GM12878 (cell line): ENCODE results near the gene ONECUT2. TPM values are rescaled to one million over a fixed set of nuclear protein-coding genes. Genes with fewer than 3 reads are reported as not detected.

Experiments
- ATAC-seq: fragments of 200-7000 bp; cut with Tn5 transposase; 3 replicates; pipeline ENCODE4 v1.9.1; 2020; ENCODE audit warnings: mild to moderate bottlenecking, moderate library complexity
- BruUV-seq: library from RNA; stranded (reverse); fragments of 400-500 nt; replicated peaks from 2 replicates; lab custom pipeline; 2021; lab: Mats Ljungman, UMichigan
- CTCF ChIA-PET: fragments of 300-600 bp; sonication (Branson Sonifier 250); formaldehyde crosslinking; extraction: SDS; loops from one replicate; lab custom pipeline; 2021; ENCODE audit warnings: inconsistent platforms; lab: Yijun Ruan, JAX
- POLR2A ChIA-PET: fragments of 350-600 bp; formaldehyde crosslinking; extraction: SDS; loops from one replicate; lab custom pipeline; 2021; ENCODE audit warnings: inconsistent platforms; lab: Charles Lee
- RAD21 ChIA-PET: fragments of 300-600 bp; sonication (Branson Sonifier 250); formaldehyde crosslinking; loops from one replicate; lab custom pipeline; 2023; ENCODE audit warnings: antibody characterized with exemption; ENCODE audit not compliant: unreplicated experiment; lab: Charles Lee
- SMC1A ChIA-PET: fragments of 300-600 bp; sonication (Branson Sonifier 250); formaldehyde crosslinking; loops from one replicate; lab custom pipeline; 2023; ENCODE audit not compliant: unreplicated experiment, uncharacterized antibody; lab: Charles Lee
- DNase-seq: peaks from one replicate; pipeline ENCODE4 v3.0.0-alpha.2; 2011; ENCODE audit warnings: low read depth, low spot score
- FAIRE-seq: peaks from 3 replicates; lab custom pipeline; 2011; peaks lifted over from hg19 to GRCh38; lab: Jason Lieb, UNC
- H2AFZ ChIP-seq: 2 replicates; pipeline ENCODE4 v1.6.0; 2011; ENCODE audit warnings: low read depth, low read length, control low read depth; ENCODE audit not compliant: control insufficient read depth
- H3K27ac ChIP-seq: 2 replicates; pipeline ENCODE4 v1.5.1; 2011; ENCODE audit warnings: control low read depth; ENCODE audit not compliant: control insufficient read depth, insufficient read depth
- H3K27me3 ChIP-seq, 2 experiments: replicated peaks in 1 of 2; 2 replicates each; pipeline versions ENCODE4 v1.6.0 to v1.6.1; 2011; ENCODE audit warnings: low read length in 1 of 2; ENCODE audit not compliant: control insufficient read depth in 2 of 2, insufficient read depth in 2 of 2
- H3K36me3 ChIP-seq, 2 experiments: 2 replicates each; pipeline ENCODE4 v1.5.1; 2011; ENCODE audit warnings: low read length in 1 of 2; ENCODE audit not compliant: control insufficient read depth in 2 of 2, insufficient read depth in 2 of 2
- H3K4me1 ChIP-seq: 2 replicates; pipeline ENCODE4 v1.6.1; 2011; ENCODE audit warnings: mild to moderate bottlenecking, low read length, moderate library complexity, mixed read lengths; ENCODE audit not compliant: control insufficient read depth, insufficient read depth
- H3K4me2 ChIP-seq: 2 replicates; pipeline ENCODE4 v1.6.0; 2011; ENCODE audit warnings: control low read depth; ENCODE audit not compliant: control insufficient read depth, insufficient read depth
- H3K4me3 ChIP-seq: fragments of 200-600 bp; sonication (generic); 2 replicates; pipeline ENCODE4 v1.5.1; 2016
- H3K79me2 ChIP-seq: 2 replicates; pipeline ENCODE4 v1.6.0; 2011; ENCODE audit warnings: low read length; ENCODE audit not compliant: control insufficient read depth, insufficient read depth
- H3K9ac ChIP-seq: 2 replicates; pipeline ENCODE4 v1.8.0; 2011; ENCODE audit warnings: low read length, control low read depth, mixed read lengths; ENCODE audit not compliant: control insufficient read depth, insufficient read depth
- H3K9me3 ChIP-seq: replicated peaks from 3 replicates; pipeline ENCODE4 v1.5.1; 2011; ENCODE audit warnings: mild to moderate bottlenecking, low read length; ENCODE audit not compliant: control insufficient read depth, insufficient read depth
- H4K20me1 ChIP-seq: 2 replicates; pipeline ENCODE4 v1.6.0; 2011; ENCODE audit not compliant: control insufficient read depth, insufficient read depth
- BACH1 ChIP-seq: fragments of 450-650 bp; IDR thresholded peaks from 2 replicates; pipeline ENCODE4 v1.6.1; 2017; ENCODE audit warnings: mild to moderate bottlenecking, borderline replicate concordance
- GATAD2B ChIP-seq: fragments of 450-650 bp; conservative IDR thresholded peaks from 2 replicates; pipeline ENCODE4 v1.6.1; 2017; ENCODE audit warnings: low read depth, mild to moderate bottlenecking, moderate library complexity
- MXI1 ChIP-seq: fragments of 150-350 bp; IDR thresholded peaks from 2 replicates; pipeline ENCODE4 v1.6.1; 2011; ENCODE audit warnings: low read depth, mild to moderate bottlenecking, inconsistent platforms, low read length, improper control_type of control experiment
- SIN3A ChIP-seq: IDR thresholded peaks from 2 replicates; pipeline ENCODE4 v1.6.1; 2012; ENCODE audit warnings: low read depth, low read length, improper control_type of control experiment
- SUPT20H ChIP-seq: IDR thresholded peaks from 2 replicates; pipeline ENCODE4 v1.6.1; 2011; ENCODE audit warnings: low read depth, mild to moderate bottlenecking, low read length, moderate library complexity, borderline replicate concordance; ENCODE audit not compliant: control insufficient read depth
- USF2 ChIP-seq: IDR thresholded peaks from 2 replicates; pipeline ENCODE4 v1.6.1; 2011; ENCODE audit warnings: low read depth, low read length, improper control_type of control experiment, borderline replicate concordance
- WGBS: methylation state at CpG from one replicate; pipeline ENCODE4 v1.1.6; 2016; ENCODE audit warnings: low lambda C conversion rate; ENCODE audit not compliant: insufficient replicate concordance, insufficient coverage; ENCODE audit errors: missing lambda C conversion rate; 5-methylcytosine and 5-hydroxymethylcytosine counted together
- in situ Hi-C: fragments of 300-500 bp; cut with MboI; formaldehyde crosslinking; loops from 9 replicates; pipeline ENCODE4 v1.14.3; 2018; ENCODE audit warnings: mixed read lengths
- intact Hi-C: fragments of 100-400 bp; cut with micrococcal nuclease; formaldehyde crosslinking; loops from one replicate; pipeline ENCODE4 v1.14.2; 2022; ENCODE audit not compliant: unreplicated experiment
- polyA plus RNA-seq, 11 experiments: library from polyadenylated mRNA; depleted of rRNA in 4 of 11; unstranded in 6 of 11; stranded (reverse) in 5 of 11; fragments of >200 nt; fragmentation: Nextera tagmentation in 4 of 11; fragmentation: Illumina TruSeq in 1 of 11; extraction: Ambion mirVana in 4 of 11; extraction: Trizol in 1 of 11; gene quantifications; 1 replicate in 1 of 11; 2 replicates in 10 of 11; pipeline versions ENCODE4 v1.2.1 to v1.2.3, GENCODE V29; 2011 to 2016; ENCODE audit warnings: inconsistent platforms in 2 of 11, missing spikeins in 2 of 11, low read depth in 1 of 11
- total RNA-seq, 4 experiments: library from RNA; depleted of rRNA in 3 of 4; stranded (reverse); fragments of >200 nt in 3 of 4; fragmentation: Illumina TruSeq in 1 of 4; extraction: Trizol in 1 of 4; gene quantifications; 2 replicates each; pipeline versions ENCODE4 v1.2.1 to v1.2.3, GENCODE V29; 2013 to 2021

Gene ONECUT2
- total and polyA plus RNA-seq, 10 of the 15 experiments (the other 5 are each of a cell fraction or from before 2014, with no cell fraction given) = 0.01 to 0.03 TPM; not detected in 8

- no peak overlapping the region for H3K27ac ChIP-seq
- H3K4me2 ChIP-seq = no peak overlapping the region
- no TSS peak for BruUV-seq
- H3K36me3 ChIP-seq = no peaks in the 10 kb centered on the region
- no peak overlapping the region for H3K9ac ChIP-seq
- intact Hi-C loops (no loop called here), in situ Hi-C loops (no loop called here)
- ATAC-seq = no peak
- TF ChIP-seq USF2 = no peak
- no peak for TF ChIP-seq SUPT20H
- no peak for TF ChIP-seq BACH1
- TF ChIP-seq MXI1 = no peak
- ChIA-PET POLR2A (no interaction called here), RAD21 (no interaction called here), CTCF (interaction anchor here (1.7 kb wide), 1 partner anchor 26 kb away, joined by 3 read pairs; no protein-coding TSS in a partner anchor), SMC1A (interaction anchor here (1.0 to 1.1 kb wide), 3 partner anchors 8 to 17 kb away, joined by 3 read pairs; no protein-coding TSS in a partner anchor)
- H3K4me1 ChIP-seq = no peaks in the 10 kb centered on the region
- no peaks in the 10 kb centered on the region for H3K79me2 ChIP-seq
- DNase-seq = no peak
- no peak overlapping the region for H2AFZ ChIP-seq
- no peak for FAIRE-seq
- no peaks in the 10 kb centered on the region for H3K9me3 ChIP-seq
- H3K4me3 ChIP-seq = no peak overlapping the region
- H4K20me1 ChIP-seq = no peaks in the 10 kb centered on the region
- no peaks in the 10 kb centered on the region; a peak in 2 of 4 replicates for H3K27me3 ChIP-seq
- WGBS = 54% methylated on average over 8 of the region's 9 CpGs
Measured at GRCh38 chr18:57502624-57503023, 67.5 kb downstream of the ONECUT2 start.

DNA sequence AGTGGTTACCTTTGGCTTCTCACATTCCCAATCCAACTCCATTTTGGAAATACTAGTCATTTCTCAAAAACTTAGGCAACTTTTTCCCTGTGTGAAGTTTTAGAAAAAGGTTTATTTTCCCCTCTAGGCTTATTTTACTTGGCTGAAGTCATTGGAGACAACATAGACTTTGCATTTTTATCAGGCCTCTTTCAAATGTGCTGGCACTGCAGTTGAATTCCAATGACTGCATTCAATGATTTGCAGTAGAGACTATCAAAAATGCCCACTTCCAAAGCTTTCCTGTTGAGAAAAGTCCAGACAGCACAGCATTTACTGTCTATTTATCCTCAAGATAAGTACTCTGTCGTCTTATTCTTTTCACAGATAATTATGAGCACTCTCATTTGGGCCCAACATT is 70.1 kb downstream of the ONECUT2 start:
- ChIA-PET RAD21 (no interaction called here), SMC1A (interaction anchor here (0.8 kb wide), 1 partner anchor 39 kb away, joined by 3 read pairs; no protein-coding TSS in a partner anchor), POLR2A (no interaction called here), CTCF (no interaction called here)
- TF ChIP-seq GATAD2B = no peak
- TF ChIP-seq SIN3A = no peak
- in situ Hi-C loops = no loop called here
- ATAC-seq (no peak), FAIRE-seq (no peak), DNase-seq (no peak)
- no peak overlapping the region for H3K9ac ChIP-seq
- BruUV-seq = no TSS peak
- H3K79me2 ChIP-seq = no peaks in the 10 kb centered on the region
- H4K20me1 ChIP-seq = no peaks in the 10 kb centered on the region
- WGBS = 0% methylated on average over 1 of the region's 1 CpG
- intact Hi-C loops = no loop called here
- H3K27ac ChIP-seq = no peak overlapping the region
- H3K9me3 ChIP-seq = no peaks in the 10 kb centered on the region
- no peak overlapping the region for H3K4me3 ChIP-seq
- H2AFZ ChIP-seq = no peak overlapping the region
- H3K36me3 ChIP-seq = no peaks in the 10 kb centered on the region
- no peaks in the 10 kb centered on the region for H3K4me1 ChIP-seq
- H3K27me3 ChIP-seq = no peaks in the 10 kb centered on the region; a peak in 2 of 4 replicates
- no peak overlapping the region for H3K4me2 ChIP-seq
